OCI-LY3 (cell line): ENCODE data around the gene ADH6.

ENCODE experiments used
- CTCF ChIP-seq: fragments of 200-600, 300-600 bp; sonication (generic); IDR thresholded peaks from 2 replicates; pipeline ENCODE4 v1.5.1; 2014; ENCODE audit warnings: antibody characterized with exemption, low read length, low read depth
- EZH2phosphoT487 ChIP-seq: fragments of 200-600 bp; shearing (Covaris generic); IDR thresholded peaks from 2 replicates; pipeline ENCODE4 v1.6.1; 2018; ENCODE audit warnings: antibody characterized with exemption, mixed run types, low read depth

GRCh38 chr4:99166544-99166943 lies 52.5 kb downstream of the ADH6 start:
- TF ChIP-seq EZH2phosphoT487, result no peak
- no peak for TF ChIP-seq CTCF
